Activated CD8-positive, alpha-beta memory T cell treated with anti-CD3 and anti-CD28 coated beads, Interleukin-2, amount 50 U/mL, for 48 hours (primary cell): ENCODE data around the gene RNF180.
"Not testable (repeated sequence)": the region's sequence is repeated elsewhere in the genome, so short reads cannot be mapped to it uniquely, and the experiment has no call there.

ENCODE experiments used
- DNase-seq: peaks from one replicate; pipeline ENCODE4 v3.0.0-alpha.2; 2020

Gene RNF180

DNA sequence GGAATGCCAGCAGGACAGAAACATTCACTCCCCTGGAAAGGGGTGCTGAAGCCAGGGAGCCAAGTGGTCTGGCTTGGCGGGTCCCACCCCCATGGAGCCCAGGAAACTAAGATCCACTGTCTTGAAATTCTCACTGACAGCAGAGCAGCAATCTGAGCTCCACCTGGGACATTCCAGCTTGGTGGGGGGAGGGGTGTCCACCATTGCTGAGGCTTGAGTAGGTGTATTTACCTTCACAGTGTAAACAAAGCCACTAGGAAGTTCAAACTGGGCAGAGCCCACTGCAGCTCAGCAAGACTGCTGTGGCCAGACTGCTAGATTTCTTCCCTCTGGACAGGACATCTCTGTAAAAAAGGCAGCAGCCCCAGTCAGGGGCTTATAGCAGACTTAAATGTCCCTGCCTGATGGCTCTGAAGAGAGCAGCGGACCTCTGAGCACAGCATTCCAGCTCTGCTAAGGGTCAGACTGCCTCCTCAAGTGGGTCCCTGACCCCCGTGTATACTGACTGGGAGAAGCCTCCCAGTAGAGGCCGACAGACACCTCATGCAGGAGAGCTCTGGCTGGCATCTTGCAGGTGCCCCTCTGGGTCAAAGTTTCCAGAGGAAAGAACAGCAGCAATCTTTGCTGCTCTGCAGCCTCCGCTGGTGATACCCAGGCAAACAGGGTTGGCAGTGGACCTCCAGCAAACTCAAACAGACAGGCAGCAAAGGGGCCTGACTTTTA is 241.6 kb downstream of the RNF180 start:
- not testable (repeated sequence) for DNase-seq

DNA sequence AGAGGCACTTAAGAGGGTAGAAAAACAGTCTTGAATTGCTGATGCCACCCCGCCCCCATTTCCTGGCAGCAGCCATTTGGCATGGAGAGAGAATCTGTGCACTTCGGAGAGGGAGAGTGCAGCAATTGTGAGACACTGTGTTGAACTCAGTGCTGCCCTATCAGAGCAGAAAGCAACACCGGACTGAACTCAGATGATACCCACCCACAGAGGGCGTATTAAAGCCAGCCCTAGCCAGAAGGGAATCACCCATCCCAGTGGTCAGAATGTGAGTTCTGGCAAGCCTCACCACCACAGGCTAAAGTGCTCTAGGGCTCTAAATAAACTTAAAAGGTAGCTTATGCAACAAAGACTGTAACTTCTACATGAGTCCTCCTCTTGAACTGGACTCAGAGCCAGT is 251.7 kb downstream of the RNF180 start:
- DNase-seq: no peak

DNA sequence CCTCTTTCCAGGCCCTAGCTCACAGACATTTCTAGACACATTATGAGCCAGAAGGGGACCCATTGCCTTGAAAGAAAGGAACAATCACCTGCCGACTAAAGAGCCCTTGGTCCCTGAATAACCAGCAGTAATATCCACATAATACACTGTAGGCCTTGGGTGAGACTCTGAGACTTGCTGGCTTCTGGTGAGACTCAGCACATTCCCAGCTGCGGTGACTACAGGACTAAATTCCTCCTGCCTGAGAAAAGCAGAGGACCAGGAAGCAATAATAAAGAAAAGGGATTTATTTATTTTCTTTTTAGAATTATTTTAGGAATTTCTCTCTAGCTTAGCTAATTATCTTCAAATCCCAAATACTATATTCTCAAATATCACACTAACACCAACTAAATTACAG is 252.4 kb downstream of the RNF180 start:
- no peak for DNase-seq
